ENCODE measurements around the gene ZBTB46.

- no peak for TF ChIP-seq CTCF (IDR thresholded peaks at IDR 0.05)
- no peak for TF ChIP-seq POLR2A (IDR thresholded peaks at IDR 0.05)
Measured at GRCh38 chr20:63748070-63748933, 82.8 kb downstream of the ZBTB46 start.

Measured in thyroid gland (tissue), 4 donors.